Transverse colon (tissue), 4 donors: ENCODE results near the gene ANKRD18A. TPM values are rescaled to one million over a fixed set of nuclear protein-coding genes. Genes with fewer than 3 reads are reported as not detected.

Source experiments
- DNase-seq: peaks from one replicate; pipeline ENCODE4 v3.0.0-alpha.2; 2019
- H3K27ac ChIP-seq, 4 donors: fragments of 200-600 bp; sonication (generic); 2 replicates each; pipeline ENCODE4 v1.5.1; 2016 to 2018; ENCODE audit warnings: inconsistent platforms in 4 of 4
- H3K27me3 ChIP-seq: fragments of 200-600 bp; sonication (generic); 2 replicates; pipeline ENCODE4 v1.5.1; 2017; ENCODE audit warnings: inconsistent platforms
- H3K36me3 ChIP-seq, 4 donors: fragments of 200-600 bp; sonication (generic); 2 replicates each; pipeline ENCODE4 v1.5.1; 2017 to 2019; ENCODE audit warnings: inconsistent platforms in 4 of 4
- H3K4me1 ChIP-seq, 4 donors: fragments of 200-600 bp; sonication (generic); 2 replicates each; pipeline ENCODE4 v1.5.1; 2017 to 2020; ENCODE audit warnings: inconsistent platforms in 4 of 4
- H3K4me3 ChIP-seq, 4 donors: fragments of 200-600 bp; sonication (generic); 1 replicate in 1 of 4; 2 replicates in 3 of 4; pipeline versions ENCODE4 v1.5.1 to v1.6.1; 2017 to 2019; ENCODE audit warnings: inconsistent platforms in 4 of 4
- H3K9me3 ChIP-seq, 2 donors: fragments of 200-600 bp; sonication (generic); 2 replicates each; pipeline ENCODE4 v1.5.1; 2017 to 2019; ENCODE audit warnings: inconsistent platforms in 2 of 2
- EP300 ChIP-seq: sonication (generic); formaldehyde crosslinking; IDR thresholded peaks from one replicate; pipeline ENCODE4 v1.6.1; 2017; ENCODE audit warnings: antibody characterized with exemption, low read depth
- POLR2A ChIP-seq: fragments of 450-650 bp; IDR thresholded peaks from one replicate; pipeline ENCODE4 v1.6.1; 2016; ENCODE audit warnings: antibody characterized with exemption, mild to moderate bottlenecking, moderate library complexity
- POLR2AphosphoS5 ChIP-seq, 3 donors: sonication (generic); formaldehyde crosslinking; IDR thresholded peaks; one replicate each; pipeline ENCODE4 v1.6.1; 2016; ENCODE audit warnings: antibody characterized with exemption in 3 of 3
- WGBS, 2 donors: methylation state at CpG; one replicate each; pipeline ENCODE4 v1.1.5; 2018; ENCODE audit warnings: low coverage in 1 of 2; 5-methylcytosine and 5-hydroxymethylcytosine counted together
- in situ Hi-C, 4 donors: fragments of 200-750 bp; cut with MboI; loops; one replicate each; pipeline versions ENCODE4 v1.15.0 to v1.15.1; 2017; ENCODE audit warnings: low sequenced_read_pairs in 3 of 4, low pct_ligation_motif_present in 1 of 4, low pct_unique_long_range_greater_than_20kb in 1 of 4
- intact Hi-C: fragments of 100-400 bp; cut with DNase I; formaldehyde crosslinking; loops from one replicate; pipeline ENCODE4 v1.15.1; 2023; ENCODE audit warnings: low total_unique reads
- small RNA-seq, 4 donors: library from RNA; depleted of rRNA; stranded (forward); fragments of <200 nt; gene quantifications; one replicate each; pipeline ENCODE3, GENCODE V24; 2016
- total RNA-seq, 4 donors: library from RNA; depleted of rRNA; stranded (reverse); fragments of >200 nt; gene quantifications; one replicate each; pipeline ENCODE4 v1.1.0, GENCODE V29; 2016
- TF ChIP-seq, protein P1 (sequence below), 5 experiments: fragments of 200-600 bp in 3 of 5; fragments of 450-650 bp in 2 of 5; sonication (generic) in 3 of 5; IDR thresholded peaks; 1 replicate in 2 of 5; 2 replicates in 3 of 5; pipeline ENCODE4 v1.5.1; 2016 to 2017; ENCODE audit warnings: antibody characterized with exemption in 5 of 5, inconsistent platforms in 3 of 5, mild to moderate bottlenecking in 2 of 5, moderate library complexity in 1 of 5

The ANKRD18A gene
- total RNA-seq, 4 donors from 2014 or later = 5.6 to 15.4 (median 12.5) TPM

DNA sequence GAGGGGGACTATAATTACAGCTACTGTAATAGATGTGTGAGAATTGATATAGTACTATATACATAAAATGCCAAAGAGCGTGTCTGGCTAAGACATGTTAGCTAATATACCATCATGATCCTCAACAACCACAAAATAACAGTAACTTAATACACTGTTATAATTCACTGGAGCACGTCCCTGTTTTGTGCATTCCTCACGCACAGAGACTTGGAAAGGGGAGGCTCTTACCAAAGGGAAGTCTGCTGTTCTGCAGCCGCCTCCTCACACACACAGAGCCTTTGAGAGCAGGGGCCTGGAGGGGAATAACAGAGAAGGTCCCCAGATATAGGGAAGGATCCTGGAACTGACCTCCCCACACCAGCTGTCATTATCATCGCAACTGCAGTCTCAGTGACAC is 97.3 kb downstream of the ANKRD18A start:
- peaks cover 6% of the 10 kb centered on the region for H3K27me3 ChIP-seq
- intact Hi-C loops (no loop called here), in situ Hi-C loops (no loop called here)
- no peak for DNase-seq
- no peaks in the 10 kb centered on the region for H3K36me3 ChIP-seq
- no peaks in the 10 kb centered on the region for H3K4me1 ChIP-seq
- 73 to 74% methylated on average over 4 to 5 of the region's 5 CpGs for WGBS, 2 donors
- TF ChIP-seq POLR2AphosphoS5 (IDR thresholded peaks at IDR 0.05) = no peak
- TF ChIP-seq, protein P1, sequence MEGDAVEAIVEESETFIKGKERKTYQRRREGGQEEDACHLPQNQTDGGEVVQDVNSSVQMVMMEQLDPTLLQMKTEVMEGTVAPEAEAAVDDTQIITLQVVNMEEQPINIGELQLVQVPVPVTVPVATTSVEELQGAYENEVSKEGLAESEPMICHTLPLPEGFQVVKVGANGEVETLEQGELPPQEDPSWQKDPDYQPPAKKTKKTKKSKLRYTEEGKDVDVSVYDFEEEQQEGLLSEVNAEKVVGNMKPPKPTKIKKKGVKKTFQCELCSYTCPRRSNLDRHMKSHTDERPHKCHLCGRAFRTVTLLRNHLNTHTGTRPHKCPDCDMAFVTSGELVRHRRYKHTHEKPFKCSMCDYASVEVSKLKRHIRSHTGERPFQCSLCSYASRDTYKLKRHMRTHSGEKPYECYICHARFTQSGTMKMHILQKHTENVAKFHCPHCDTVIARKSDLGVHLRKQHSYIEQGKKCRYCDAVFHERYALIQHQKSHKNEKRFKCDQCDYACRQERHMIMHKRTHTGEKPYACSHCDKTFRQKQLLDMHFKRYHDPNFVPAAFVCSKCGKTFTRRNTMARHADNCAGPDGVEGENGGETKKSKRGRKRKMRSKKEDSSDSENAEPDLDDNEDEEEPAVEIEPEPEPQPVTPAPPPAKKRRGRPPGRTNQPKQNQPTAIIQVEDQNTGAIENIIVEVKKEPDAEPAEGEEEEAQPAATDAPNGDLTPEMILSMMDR (IDR thresholded peaks at IDR 0.05) = no peak
- TF ChIP-seq EP300 = no peak
- no peak for TF ChIP-seq POLR2A
- H3K9me3 ChIP-seq = no peaks in the 10 kb centered on the region
- H3K27ac ChIP-seq = no peak overlapping the region
- H3K4me3 ChIP-seq = no peak overlapping the region

DNA sequence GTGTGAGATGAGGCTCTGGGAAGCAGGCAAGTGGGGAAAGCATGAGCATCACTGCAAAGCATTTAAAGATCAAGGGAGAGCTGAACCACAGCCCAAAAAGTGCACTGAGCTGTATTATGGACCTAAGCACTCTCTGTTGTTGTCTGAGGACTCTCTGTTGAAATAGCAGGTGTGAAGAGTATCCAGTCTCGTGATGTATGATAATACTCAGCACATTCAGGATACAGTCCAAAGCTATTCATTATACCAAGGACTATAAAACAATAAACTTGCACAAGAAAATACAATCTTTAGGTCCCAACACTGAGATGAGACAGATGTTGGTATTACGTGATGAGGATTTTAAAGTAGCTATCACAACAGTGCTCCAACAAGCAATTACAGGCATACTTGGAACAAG is 98.6 kb downstream of the ANKRD18A start:
- H3K4me3 ChIP-seq = no peak overlapping the region
- DNase-seq = no peak
- no peaks in the 10 kb centered on the region for H3K36me3 ChIP-seq
- intact Hi-C loops (no loop called here), in situ Hi-C loops (no loop called here)
- H3K27me3 ChIP-seq = peaks cover 4% of the 10 kb centered on the region
- no peak overlapping the region for H3K27ac ChIP-seq
- 40 to 42% methylated on average over 2 of the region's 2 CpGs for WGBS, 2 donors
- no peaks in the 10 kb centered on the region for H3K4me1 ChIP-seq
- TF ChIP-seq, protein P1 (IDR thresholded peaks at IDR 0.05) = no peak
- no peak for TF ChIP-seq POLR2AphosphoS5 (IDR thresholded peaks at IDR 0.05)
- TF ChIP-seq POLR2A = no peak
- TF ChIP-seq EP300 = no peak
- H3K9me3 ChIP-seq = no peaks in the 10 kb centered on the region

Small RNAs within 50 kb of the gene (small RNA-seq; reads per million reads assigned to genes)
- 0 reads per million in 4 donors for gene AL390726.1
- 0 reads per million in 4 donors for gene AL390726.2
- gene AL390726.3 = 0 reads per million in 4 donors
- 0 reads per million in 4 donors for gene AL390726.4
- gene AL390726.5 = 0 to 0.28 (median 0) reads per million in 4 donors

Other genes starting within 250 kb of the ANKRD18A start
- gene ALDH1B1, start 227.9 kb downstream of the ANKRD18A start, total RNA-seq = 10 to 100 TPM; 24.9 to 77.2 (median 27.3) TPM
- gene IGFBPL1, start 196.1 kb downstream of the ANKRD18A start, total RNA-seq = not detected
- gene FAM240B, start 99.5 kb upstream of the ANKRD18A start, total RNA-seq = not detected